Astrocyte (in vitro differentiated cells and primary cell): ENCODE results near the gene NANOS1.

Experiments
- EZH2 ChIP-seq: IDR thresholded peaks from 2 replicates; pipeline ENCODE4 v1.6.1; 2012; ENCODE audit warnings: mild to moderate bottlenecking, low read length, inconsistent platforms; ENCODE audit not compliant: insufficient read depth
- TF ChIP-seq, protein P1 (sequence below): IDR thresholded peaks from 2 replicates; pipeline ENCODE4 v1.5.1; 2011; ENCODE audit warnings: low read depth, mild to moderate bottlenecking, inconsistent platforms, low read length, moderate library complexity; ENCODE audit not compliant: insufficient read depth

DNA sequence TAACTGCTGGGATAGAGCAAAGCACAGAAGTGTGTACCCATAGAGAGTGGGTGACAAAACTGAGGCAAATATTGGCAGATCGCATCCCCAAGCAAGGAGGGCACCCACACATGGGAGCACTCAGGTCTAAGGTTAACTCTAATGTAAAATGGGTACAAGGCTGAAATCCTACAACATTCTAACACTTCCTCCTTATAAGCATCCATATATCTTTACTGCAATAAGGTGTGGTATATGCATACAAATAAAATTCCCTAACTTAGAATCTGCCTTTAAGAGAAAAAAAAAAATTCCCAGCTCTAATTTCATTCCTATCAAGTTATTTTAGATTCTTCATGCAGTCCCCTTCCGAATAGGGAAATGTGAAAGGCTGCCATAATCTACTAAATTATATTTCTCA lies 32.4 kb downstream of the NANOS1 start:
- TF ChIP-seq, protein P1, sequence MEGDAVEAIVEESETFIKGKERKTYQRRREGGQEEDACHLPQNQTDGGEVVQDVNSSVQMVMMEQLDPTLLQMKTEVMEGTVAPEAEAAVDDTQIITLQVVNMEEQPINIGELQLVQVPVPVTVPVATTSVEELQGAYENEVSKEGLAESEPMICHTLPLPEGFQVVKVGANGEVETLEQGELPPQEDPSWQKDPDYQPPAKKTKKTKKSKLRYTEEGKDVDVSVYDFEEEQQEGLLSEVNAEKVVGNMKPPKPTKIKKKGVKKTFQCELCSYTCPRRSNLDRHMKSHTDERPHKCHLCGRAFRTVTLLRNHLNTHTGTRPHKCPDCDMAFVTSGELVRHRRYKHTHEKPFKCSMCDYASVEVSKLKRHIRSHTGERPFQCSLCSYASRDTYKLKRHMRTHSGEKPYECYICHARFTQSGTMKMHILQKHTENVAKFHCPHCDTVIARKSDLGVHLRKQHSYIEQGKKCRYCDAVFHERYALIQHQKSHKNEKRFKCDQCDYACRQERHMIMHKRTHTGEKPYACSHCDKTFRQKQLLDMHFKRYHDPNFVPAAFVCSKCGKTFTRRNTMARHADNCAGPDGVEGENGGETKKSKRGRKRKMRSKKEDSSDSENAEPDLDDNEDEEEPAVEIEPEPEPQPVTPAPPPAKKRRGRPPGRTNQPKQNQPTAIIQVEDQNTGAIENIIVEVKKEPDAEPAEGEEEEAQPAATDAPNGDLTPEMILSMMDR: no peak
- no peak for TF ChIP-seq EZH2
